DND-41 (cell line): ENCODE results near the gene PTGR1.

Experiments
- CTCF ChIP-seq: IDR thresholded peaks from 2 replicates; pipeline ENCODE4 v1.5.1; 2012; ENCODE audit warnings: borderline replicate concordance, low read length, moderate library complexity, mild to moderate bottlenecking; ENCODE audit not compliant: poor library complexity, severe bottlenecking; ENCODE audit errors: extremely low read depth
- EZH2 ChIP-seq: IDR thresholded peaks from 3 replicates; pipeline ENCODE4 v1.6.1; 2012; ENCODE audit warnings: borderline replicate concordance, low read depth, mild to moderate bottlenecking, moderate library complexity, low read length, inconsistent platforms; ENCODE audit not compliant: severe bottlenecking

- no peak for TF ChIP-seq CTCF
- TF ChIP-seq EZH2, result no peak
These were observed 44.8 kb upstream of the PTGR1 start for GRCh38 chr9:111644195-111644772.
